Heart left ventricle (tissue), 13 donors: Measurements from ENCODE around the gene CDX2.

Experiments used
- CTCF ChIP-seq, 12 donors: fragments of 200-600 bp; sonication (generic) in 4 of 12; IDR thresholded peaks; one replicate each; pipeline versions ENCODE4 v1.5.0 to v1.8.0; 2018 to 2022; ENCODE audit warnings: antibody characterized with exemption in 12 of 12, mild to moderate bottlenecking in 5 of 12
- POLR2A ChIP-seq, 2 donors: fragments of 450-650 bp; IDR thresholded peaks; one replicate each; pipeline ENCODE4 v1.6.1; 2017; ENCODE audit warnings: antibody characterized with exemption in 2 of 2, mild to moderate bottlenecking in 2 of 2, moderate library complexity in 2 of 2
- donor health status: ischemic (EF 13 %, LVEDD 7.1; RV severe dilation, severe dysfunction).
- donor health status: DM: no; HTN: yes; CAD: no.
- donor health status: DM: no; HTN: no; CAD: no.
- donor health status: ischemic (EF 25% LVEDD 6.9; RV normal size, moderate dysfunction).
- donor health status: ischemic (EF 25% LVEDD 5.7; RV mildly dilated, moderate dysfunction).
- donor health status: ischemic (EF 35%, LVEDD 5.7; RV mildly dilated, moderate dysfunction).
- donor health status: nonischemic (EF 11% LVEDD 7.7; RV severe dilation, severe dysfunction).
- donor health status: DM: yes; HTN: yes; CAD: no.
- donor health status: PGD.
- donor health status: ischemic (EF 29% LVEDD 5.4; RV normal size, mild dysfunction).
- donor health status: nonischemic (EF 23%, LVEDD 6.1; RV moderate dilation, normal function).

GRCh38 chr13:27972478-27972820, 3.3 kb upstream of the CDX2 start:
- TF ChIP-seq CTCF (IDR thresholded peaks at IDR 0.05) (no peak), POLR2A (IDR thresholded peaks at IDR 0.05) (no peak)
